Measurements from ENCODE around the gene SCGB3A2.

DNA sequence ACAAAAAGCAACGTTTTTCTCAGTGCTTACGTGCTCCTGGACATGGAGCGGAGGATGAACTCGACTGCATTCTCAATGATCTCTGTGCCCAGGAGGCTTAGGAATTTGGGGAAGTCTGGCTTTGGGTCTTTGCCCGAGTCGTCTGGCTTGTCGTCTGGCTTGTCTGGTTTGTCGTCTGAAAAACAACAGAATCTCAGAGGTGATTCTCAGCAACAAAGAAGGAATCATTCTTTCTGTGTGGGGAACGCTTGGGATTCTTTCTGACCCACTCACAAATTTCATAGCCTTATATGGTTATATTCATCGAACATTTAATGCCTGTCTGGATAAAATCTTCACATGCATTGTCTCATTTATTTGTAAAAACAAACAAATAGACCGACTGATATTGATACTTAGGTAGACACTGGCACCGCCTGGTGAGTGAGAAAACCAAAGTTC, 23.1 kb downstream of the SCGB3A2 start:
- TF ChIP-seq, protein P1, sequence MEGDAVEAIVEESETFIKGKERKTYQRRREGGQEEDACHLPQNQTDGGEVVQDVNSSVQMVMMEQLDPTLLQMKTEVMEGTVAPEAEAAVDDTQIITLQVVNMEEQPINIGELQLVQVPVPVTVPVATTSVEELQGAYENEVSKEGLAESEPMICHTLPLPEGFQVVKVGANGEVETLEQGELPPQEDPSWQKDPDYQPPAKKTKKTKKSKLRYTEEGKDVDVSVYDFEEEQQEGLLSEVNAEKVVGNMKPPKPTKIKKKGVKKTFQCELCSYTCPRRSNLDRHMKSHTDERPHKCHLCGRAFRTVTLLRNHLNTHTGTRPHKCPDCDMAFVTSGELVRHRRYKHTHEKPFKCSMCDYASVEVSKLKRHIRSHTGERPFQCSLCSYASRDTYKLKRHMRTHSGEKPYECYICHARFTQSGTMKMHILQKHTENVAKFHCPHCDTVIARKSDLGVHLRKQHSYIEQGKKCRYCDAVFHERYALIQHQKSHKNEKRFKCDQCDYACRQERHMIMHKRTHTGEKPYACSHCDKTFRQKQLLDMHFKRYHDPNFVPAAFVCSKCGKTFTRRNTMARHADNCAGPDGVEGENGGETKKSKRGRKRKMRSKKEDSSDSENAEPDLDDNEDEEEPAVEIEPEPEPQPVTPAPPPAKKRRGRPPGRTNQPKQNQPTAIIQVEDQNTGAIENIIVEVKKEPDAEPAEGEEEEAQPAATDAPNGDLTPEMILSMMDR (IDR thresholded peaks at IDR 0.05), result no peak
- TF ChIP-seq POLR2AphosphoS5 (IDR thresholded peaks at IDR 0.05; ENCODE audit: low read depth, low read length), result no peak
- TF ChIP-seq, protein P2, sequence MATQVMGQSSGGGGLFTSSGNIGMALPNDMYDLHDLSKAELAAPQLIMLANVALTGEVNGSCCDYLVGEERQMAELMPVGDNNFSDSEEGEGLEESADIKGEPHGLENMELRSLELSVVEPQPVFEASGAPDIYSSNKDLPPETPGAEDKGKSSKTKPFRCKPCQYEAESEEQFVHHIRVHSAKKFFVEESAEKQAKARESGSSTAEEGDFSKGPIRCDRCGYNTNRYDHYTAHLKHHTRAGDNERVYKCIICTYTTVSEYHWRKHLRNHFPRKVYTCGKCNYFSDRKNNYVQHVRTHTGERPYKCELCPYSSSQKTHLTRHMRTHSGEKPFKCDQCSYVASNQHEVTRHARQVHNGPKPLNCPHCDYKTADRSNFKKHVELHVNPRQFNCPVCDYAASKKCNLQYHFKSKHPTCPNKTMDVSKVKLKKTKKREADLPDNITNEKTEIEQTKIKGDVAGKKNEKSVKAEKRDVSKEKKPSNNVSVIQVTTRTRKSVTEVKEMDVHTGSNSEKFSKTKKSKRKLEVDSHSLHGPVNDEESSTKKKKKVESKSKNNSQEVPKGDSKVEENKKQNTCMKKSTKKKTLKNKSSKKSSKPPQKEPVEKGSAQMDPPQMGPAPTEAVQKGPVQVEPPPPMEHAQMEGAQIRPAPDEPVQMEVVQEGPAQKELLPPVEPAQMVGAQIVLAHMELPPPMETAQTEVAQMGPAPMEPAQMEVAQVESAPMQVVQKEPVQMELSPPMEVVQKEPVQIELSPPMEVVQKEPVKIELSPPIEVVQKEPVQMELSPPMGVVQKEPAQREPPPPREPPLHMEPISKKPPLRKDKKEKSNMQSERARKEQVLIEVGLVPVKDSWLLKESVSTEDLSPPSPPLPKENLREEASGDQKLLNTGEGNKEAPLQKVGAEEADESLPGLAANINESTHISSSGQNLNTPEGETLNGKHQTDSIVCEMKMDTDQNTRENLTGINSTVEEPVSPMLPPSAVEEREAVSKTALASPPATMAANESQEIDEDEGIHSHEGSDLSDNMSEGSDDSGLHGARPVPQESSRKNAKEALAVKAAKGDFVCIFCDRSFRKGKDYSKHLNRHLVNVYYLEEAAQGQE (IDR thresholded peaks at IDR 0.05; ENCODE audit: insufficient read depth in 1 of 2, low read depth in 2 of 2, low read length in 1 of 2), result no peak
- no peak for TF ChIP-seq TCF7L2 (IDR thresholded peaks at IDR 0.05; ENCODE audit: low read depth, low read length)
- no peak for TF ChIP-seq SIN3A (IDR thresholded peaks at IDR 0.05; ENCODE audit: borderline replicate concordance, insufficient read depth, low read depth, low read length)
